Vagina (tissue), 2 donors: ENCODE results near the gene SEMA5B.

Experiments
- CTCF ChIP-seq, 3 experiments: fragments of 450-650 bp in 2 of 3; fragments of 200-600 bp in 1 of 3; sonication (generic) in 1 of 3; IDR thresholded peaks; one replicate each; pipeline ENCODE4 v1.5.1; 2017 to 2019; ENCODE audit warnings: antibody characterized with exemption in 3 of 3, mild to moderate bottlenecking in 2 of 3, moderate library complexity in 2 of 3
- POLR2A ChIP-seq, 2 donors: fragments of 450-650 bp; IDR thresholded peaks; one replicate each; pipeline ENCODE4 v1.6.1; 2017; ENCODE audit warnings: antibody characterized with exemption in 2 of 2, mild to moderate bottlenecking in 2 of 2, moderate library complexity in 2 of 2
- POLR2AphosphoS5 ChIP-seq, 2 donors: sonication (generic); formaldehyde crosslinking; IDR thresholded peaks; one replicate each; pipeline ENCODE4 v1.9.0; 2017; ENCODE audit warnings: antibody characterized with exemption in 2 of 2, mild to moderate bottlenecking in 2 of 2, low read depth in 1 of 2; ENCODE audit not compliant: insufficient read depth in 1 of 2

- TF ChIP-seq CTCF (IDR thresholded peaks at IDR 0.05) (no peak), POLR2AphosphoS5 (IDR thresholded peaks at IDR 0.05; ENCODE audit: insufficient read depth in 1 of 2, low read depth in 1 of 2) (no peak), POLR2A (IDR thresholded peaks at IDR 0.05) (no peak)
Measured at GRCh38 chr3:123004201-123004918, 23.2 kb downstream of the SEMA5B start.
